GM12891 (cell line): Measurements from ENCODE around the gene TRIM22.

Experiments used
- PAX5 ChIP-seq: IDR thresholded peaks from 2 replicates; pipeline ENCODE4 v1.6.1; 2011; ENCODE audit warnings: low read length, moderate library complexity, mild to moderate bottlenecking; ENCODE audit not compliant: insufficient read depth, severe bottlenecking
- POLR2A ChIP-seq: IDR thresholded peaks from 2 replicates; pipeline ENCODE4 v1.6.1; 2011; ENCODE audit warnings: low read depth, low read length, control low read depth
- POLR2AphosphoS5 ChIP-seq: IDR thresholded peaks from 2 replicates; pipeline ENCODE4 v1.6.1; 2011; ENCODE audit warnings: low read depth, low read length, control low read depth
- POU2F2 ChIP-seq: IDR thresholded peaks from 2 replicates; pipeline ENCODE4 v1.6.1; 2011; ENCODE audit warnings: low read depth, mild to moderate bottlenecking, control low read depth, low read length, moderate library complexity
- SPI1 ChIP-seq: IDR thresholded peaks from 2 replicates; pipeline ENCODE4 v1.6.1; 2011; ENCODE audit warnings: low read depth, low read length, control low read depth
- TAF1 ChIP-seq: IDR thresholded peaks from 2 replicates; pipeline ENCODE4 v1.6.1; 2011; ENCODE audit warnings: low read depth, low read length, control low read depth

GRCh38 chr11:5691964-5692361 lies 2.4 kb downstream of the TRIM22 start:
- TF ChIP-seq POLR2AphosphoS5 (no peak), POLR2A (no peak), POU2F2 (no peak), PAX5 (no peak), TAF1 (no peak), SPI1 (no peak)
